HL-60/S4 treated with phorbol 12-myristate 13-acetate at 8.2 ng/mL for 4 days and 3 days (cell line): Measurements from ENCODE around the gene CDH16.

Experiments
- in situ Hi-C: fragments of 300-500 bp; cut with MboI; formaldehyde crosslinking; loops from 2 replicates; pipeline ENCODE4 v1.15.0; 2022; ENCODE audit warnings: low sequenced_read_pairs

CDH16 gene

GRCh38 chr16:66930189-66930588, 11.5 kb upstream of the CDH16 start:
- in situ Hi-C loops, result no loop called here

DNA sequence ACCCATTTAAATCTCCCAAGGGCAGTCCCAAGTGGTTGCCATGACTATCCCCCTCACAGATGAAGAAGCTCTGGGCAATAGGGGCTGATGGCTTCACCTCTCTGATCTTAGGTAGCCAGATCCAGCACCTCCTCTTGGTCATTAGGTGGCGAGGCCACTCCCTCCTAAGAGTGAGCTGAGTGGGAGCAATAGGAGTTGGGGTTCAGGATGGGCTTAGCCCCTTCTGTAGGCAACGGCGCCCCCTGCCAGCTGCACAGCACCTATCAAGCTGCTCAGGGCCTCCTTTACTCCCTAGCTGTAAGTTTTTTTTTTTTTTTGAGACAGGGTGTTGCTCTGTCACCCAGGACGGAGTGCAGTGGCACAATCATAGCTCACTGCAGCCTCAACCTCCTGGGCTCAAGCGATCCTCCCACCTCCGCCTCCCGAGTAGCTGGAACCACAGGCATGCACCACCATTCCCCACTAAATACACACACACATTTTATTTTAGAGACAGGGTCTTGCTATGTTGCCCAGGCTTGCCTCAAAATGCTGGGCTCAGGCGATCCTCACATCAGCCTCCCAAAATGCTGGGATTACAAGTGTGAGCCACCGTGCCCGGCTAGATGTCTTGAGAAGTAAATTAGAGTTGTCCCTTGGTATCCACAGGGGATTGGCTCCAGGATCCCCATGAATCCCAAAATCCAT, 10.2 kb upstream of the CDH16 start:
- in situ Hi-C loops, result no loop called here

- in situ Hi-C loops, result no loop called here
Observed at GRCh38 chr16:66927918-66928649, 9.4 kb upstream of the CDH16 start.

DNA sequence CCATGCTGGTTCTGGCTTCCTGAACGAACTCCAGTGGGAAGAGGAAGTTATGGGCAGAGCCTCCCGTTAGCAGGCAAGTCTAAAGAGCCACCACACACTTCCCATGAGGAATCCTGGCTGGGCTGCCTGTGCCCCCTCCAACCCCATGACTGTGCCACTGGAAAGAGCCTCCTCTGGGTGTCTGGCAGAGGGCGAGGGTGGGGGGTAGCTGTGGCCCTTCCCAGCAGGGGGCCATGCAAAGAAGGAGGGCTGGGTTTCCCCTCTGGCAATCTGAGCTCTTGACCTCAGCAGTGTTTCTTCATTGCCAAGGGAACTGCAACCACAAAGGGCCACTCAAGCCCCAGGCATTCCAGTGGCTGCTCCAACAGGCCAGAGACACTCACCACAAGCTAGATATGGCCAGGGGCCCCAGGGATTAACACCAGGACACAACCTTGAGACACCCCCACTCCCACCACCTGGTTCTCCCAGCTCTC, 8.3 kb upstream of the CDH16 start:
- in situ Hi-C loops, result no loop called here

DNA sequence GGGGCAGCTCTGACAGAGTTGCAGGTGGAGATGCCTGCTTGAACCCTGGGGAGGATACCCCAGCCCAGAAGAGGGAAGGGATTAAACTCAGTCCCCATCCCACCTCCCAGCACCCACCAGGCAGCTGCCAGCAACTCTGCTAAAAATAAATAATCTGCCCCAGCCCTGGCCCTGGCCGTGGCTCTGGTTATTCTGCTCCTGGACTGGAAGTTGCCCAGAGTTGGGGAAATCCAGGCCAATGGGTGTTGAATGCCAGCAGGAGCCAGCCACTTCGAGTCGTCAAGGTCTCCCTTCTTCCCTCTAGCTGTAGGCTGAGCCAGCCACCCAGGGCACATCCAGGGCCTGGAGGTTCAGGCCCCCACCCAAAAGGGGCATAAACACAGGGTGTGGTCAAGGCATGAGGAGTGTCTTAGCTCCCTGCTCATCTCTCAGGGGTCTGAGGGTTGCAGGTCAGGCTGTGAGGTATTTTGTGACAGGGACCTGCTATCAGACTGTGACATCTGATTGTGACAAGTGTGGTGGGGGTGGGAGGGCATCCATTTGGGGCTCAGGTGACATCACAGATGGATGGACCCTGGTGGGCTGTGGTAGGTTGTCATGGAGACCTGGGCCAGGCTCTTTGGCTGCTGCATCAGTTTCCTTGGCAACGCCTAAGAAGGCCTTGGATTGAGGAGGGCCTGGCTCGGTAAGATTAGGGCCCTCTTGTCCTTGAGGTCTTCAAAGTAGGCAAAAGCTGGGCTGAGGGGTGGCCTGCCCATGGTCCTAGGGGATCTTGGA, 7.7 kb upstream of the CDH16 start:
- in situ Hi-C loops, result no loop called here

DNA sequence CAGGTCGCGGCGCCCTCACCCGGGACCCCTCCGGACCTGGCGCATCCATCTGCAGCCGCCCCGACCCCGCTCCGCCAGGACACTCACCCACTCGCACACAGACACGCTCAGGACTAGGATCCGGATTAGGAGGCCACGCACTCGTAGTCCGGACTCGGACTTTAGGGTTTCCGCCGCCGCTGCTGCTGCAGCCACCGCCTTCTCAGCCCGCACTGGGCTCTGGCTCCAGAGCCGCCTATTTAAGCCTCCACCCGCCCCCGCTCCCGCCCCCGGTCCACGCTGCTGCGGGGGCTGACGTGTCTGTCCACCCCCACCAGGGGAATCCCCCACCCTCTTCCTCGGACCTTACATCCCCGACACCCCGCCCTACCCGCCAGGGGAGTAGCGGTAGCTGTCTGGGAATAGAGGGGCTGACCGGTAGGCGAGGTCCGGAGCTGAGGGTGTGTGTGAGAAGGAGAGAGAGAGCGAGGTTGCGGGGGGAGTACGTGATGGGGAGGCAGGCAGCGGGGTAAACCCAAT, 6.7 kb upstream of the CDH16 start, which contains the start of gene RRAD:
RRAD (minus strand) TSS at position 214 of the 519 bp plus-strand sequence. CDS start 356 bp downstream, outside the sequence.
- in situ Hi-C loops, result no loop called here

- in situ Hi-C loops, result no loop called here
Observed at GRCh38 chr16:66924527-66925321, 6.0 kb upstream of the CDH16 start.

GRCh38 chr16:66923866-66924265, 5.2 kb upstream of the CDH16 start:
- in situ Hi-C loops, result no loop called here

- in situ Hi-C loops, result no loop called here
Observed at GRCh38 chr16:66923247-66923731, 4.6 kb upstream of the CDH16 start.

- in situ Hi-C loops, result no loop called here
Observed at GRCh38 chr16:66921729-66922450, 3.2 kb upstream of the CDH16 start.

DNA sequence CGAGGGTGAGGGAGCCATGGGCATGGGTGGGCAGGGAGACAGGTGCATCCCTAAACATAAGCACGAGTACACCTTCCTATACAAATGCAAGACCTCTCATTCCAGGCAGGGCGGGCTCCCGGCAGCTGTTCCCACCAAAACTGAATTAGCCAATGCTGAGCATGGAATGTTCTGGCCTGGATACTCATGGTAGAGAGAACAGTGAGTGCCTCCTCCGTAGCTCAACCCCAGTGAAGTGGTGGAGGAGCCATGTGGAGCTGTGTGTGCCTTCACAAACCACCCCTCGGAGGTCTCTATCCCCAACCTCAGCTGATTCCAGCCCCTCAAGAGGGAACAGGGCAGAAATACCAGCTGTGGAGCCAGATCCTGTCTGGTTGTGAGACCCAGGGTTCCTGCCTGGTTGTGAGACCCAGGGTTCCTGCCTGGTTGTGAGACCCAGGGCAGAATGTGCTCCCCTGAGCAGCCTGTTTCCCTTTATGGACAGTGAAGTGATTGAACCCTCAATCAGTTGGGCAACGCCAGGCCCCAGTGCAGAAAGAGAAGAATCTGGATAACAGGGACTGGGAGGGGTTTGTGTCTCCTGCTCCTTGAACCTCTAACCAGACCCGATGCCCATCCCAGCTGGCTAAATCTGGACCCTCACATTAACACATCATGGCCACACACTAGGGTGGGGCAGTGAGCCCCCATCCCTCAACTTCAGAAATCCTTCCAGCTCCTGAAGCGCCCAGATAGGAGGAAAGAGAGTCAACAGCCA, 2.4 kb upstream of the CDH16 start:
- in situ Hi-C loops, result no loop called here

GRCh38 chr16:66920299-66920590, 1.6 kb upstream of the CDH16 start:
- in situ Hi-C loops, result no loop called here

DNA sequence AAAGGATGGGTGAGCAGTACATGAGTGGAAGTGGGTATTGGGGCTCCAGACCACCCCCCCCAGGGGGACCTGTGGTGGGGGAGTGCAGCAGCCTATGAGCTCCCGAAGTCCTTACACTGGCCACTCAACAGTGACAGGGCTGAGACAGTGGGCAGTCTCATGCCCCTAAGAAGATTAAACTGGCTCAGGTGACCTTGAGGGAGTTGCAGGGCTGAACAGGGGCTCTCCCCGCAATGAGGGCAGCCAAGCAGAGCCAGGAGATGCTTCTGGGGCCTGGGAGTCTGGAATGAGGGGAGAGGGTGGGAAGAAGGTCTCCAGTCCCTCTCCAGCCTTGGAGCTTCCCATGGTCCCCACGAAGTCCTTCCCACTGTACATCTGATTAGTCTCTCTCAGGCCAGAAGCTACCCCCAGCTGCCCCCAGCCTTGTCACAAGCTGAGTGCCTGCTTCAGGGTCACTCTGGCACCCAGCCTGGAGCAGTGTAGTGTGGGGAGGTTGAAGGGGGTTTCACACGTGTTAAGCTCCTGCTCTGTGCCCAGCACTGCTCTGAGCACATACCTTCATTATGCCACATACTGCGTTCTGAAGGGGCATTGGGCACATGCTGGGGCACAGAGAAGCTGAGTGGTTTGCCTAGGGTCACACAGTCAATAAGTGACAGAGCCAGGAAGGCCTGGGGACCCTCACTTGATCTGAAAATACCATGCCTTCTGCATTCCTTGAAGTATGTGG, 1.0 kb upstream of the CDH16 start:
- in situ Hi-C loops, result no loop called here

- in situ Hi-C loops, result no loop called here
Observed at GRCh38 chr16:66918355-66918754, 330 bp downstream of the CDH16 start.

- in situ Hi-C loops, result no loop called here
Observed at GRCh38 chr16:66917741-66918140, 944 bp downstream of the CDH16 start.

DNA sequence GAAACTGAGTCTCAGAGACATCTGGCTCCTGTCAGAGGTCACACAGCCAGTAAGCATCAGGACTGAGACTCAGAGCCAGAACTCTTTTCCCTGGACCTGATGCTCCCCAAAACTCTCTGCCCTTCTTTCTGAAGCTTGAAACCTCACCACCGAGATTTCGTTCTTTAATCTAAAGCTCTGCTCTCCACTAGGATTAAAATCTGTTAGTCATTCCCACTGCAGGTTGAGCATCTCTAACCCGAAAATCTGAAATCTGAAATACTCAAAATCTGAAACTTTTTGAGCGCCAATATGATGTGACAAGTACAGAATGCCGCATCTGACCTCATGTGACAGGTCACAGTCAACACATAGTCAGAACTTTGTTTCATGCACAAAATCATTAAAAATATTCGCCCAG, 2.2 kb downstream of the CDH16 start:
- in situ Hi-C loops, result no loop called here

DNA sequence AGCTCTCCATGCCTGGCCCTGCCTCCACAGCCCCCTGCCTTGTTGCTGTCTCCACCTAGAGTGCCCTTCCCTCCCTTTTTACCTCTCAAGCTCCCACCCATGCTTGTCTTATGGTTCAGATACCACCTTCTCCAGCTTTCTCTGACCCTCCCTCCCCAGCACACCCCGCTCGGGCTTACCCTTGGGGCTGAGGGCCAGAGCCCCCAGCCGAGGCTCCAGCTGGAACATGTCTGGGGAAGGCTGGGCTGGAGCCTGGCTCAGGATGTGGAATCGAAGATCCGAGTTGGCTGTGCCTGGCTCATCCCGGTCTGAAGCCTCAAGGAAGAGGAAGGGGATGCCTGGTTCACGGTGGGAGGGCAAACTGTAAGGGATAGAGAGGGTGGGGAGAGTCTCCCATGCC, 3.6 kb downstream of the CDH16 start:
- in situ Hi-C loops, result no loop called here

- in situ Hi-C loops, result no loop called here
Observed at GRCh38 chr16:66914541-66914940, 4.1 kb downstream of the CDH16 start.

DNA sequence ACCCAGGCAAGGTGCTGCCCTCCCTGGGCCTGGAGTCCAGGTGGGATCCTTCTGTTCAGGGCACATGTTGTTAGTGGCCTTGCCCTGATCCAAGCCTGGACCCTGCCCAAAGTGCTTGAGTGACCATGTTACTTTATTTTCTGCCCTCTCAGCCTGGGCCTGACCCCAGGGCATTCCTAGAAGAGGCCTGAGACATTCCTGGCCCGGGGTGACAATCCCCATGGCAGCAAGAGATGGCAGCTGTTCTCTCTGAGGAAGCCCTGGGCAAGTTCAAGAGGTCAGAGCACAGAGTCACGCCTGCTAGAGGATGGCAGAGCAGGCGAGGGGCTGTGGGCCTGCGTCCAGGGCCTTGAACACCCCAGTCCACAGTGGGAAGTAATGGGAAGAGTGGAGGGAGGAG, 5.0 kb downstream of the CDH16 start:
- in situ Hi-C loops, result no loop called here
